Measurements from ENCODE around the gene PLEKHA7. TPM values are rescaled to one million over a fixed set of nuclear protein-coding genes. Genes with fewer than 3 reads are reported as not detected.

PLEKHA7 gene
- total RNA-seq, 1 donor from 2014 or later = 18.2 TPM

DNA sequence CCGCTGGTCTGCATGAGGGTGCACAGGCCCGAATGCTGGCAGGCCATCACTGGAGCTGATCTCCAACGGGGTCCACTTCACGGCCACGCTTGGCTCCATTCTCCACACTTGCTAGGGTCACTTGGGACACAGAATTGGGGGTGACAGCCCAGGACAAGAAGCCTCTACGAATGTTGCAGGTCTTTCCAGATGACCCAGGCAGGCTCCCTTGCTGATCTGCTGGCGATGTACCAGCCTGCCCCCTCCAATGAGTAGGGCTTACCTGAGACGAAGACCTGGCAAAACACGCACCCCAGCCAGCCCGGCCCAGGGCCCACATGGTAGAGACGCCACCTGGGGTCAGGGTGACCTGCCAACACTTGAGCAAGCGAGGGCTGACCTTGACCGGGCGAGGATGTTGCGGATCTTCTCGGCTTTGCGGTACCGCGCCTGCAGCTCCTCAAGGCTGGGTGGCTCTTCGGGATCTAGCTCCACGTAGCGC is 230.9 kb downstream of the PLEKHA7 start:
- Mint-ChIP-seq H3K4me1 (peaks cover 45% of the 10 kb centered on the region), H3K36me3 (ENCODE audit: low read depth) (peaks cover 2% of the 10 kb centered on the region), H3K4me3 (no peak overlapping the region), H3K27ac (ENCODE audit: unreplicated experiment) (peak overlapping the region; percentile 38), H3K27me3 (ENCODE audit: low read depth) (peaks cover 3% of the 10 kb centered on the region), H3K9me3 (no peaks in the 10 kb centered on the region)
- TF ChIP-seq, protein P1, sequence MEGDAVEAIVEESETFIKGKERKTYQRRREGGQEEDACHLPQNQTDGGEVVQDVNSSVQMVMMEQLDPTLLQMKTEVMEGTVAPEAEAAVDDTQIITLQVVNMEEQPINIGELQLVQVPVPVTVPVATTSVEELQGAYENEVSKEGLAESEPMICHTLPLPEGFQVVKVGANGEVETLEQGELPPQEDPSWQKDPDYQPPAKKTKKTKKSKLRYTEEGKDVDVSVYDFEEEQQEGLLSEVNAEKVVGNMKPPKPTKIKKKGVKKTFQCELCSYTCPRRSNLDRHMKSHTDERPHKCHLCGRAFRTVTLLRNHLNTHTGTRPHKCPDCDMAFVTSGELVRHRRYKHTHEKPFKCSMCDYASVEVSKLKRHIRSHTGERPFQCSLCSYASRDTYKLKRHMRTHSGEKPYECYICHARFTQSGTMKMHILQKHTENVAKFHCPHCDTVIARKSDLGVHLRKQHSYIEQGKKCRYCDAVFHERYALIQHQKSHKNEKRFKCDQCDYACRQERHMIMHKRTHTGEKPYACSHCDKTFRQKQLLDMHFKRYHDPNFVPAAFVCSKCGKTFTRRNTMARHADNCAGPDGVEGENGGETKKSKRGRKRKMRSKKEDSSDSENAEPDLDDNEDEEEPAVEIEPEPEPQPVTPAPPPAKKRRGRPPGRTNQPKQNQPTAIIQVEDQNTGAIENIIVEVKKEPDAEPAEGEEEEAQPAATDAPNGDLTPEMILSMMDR (conservative IDR thresholded peaks at IDR 0.05) = no peak
- no peak for DNase-seq (ENCODE audit: low read depth, low spot score)

DNA sequence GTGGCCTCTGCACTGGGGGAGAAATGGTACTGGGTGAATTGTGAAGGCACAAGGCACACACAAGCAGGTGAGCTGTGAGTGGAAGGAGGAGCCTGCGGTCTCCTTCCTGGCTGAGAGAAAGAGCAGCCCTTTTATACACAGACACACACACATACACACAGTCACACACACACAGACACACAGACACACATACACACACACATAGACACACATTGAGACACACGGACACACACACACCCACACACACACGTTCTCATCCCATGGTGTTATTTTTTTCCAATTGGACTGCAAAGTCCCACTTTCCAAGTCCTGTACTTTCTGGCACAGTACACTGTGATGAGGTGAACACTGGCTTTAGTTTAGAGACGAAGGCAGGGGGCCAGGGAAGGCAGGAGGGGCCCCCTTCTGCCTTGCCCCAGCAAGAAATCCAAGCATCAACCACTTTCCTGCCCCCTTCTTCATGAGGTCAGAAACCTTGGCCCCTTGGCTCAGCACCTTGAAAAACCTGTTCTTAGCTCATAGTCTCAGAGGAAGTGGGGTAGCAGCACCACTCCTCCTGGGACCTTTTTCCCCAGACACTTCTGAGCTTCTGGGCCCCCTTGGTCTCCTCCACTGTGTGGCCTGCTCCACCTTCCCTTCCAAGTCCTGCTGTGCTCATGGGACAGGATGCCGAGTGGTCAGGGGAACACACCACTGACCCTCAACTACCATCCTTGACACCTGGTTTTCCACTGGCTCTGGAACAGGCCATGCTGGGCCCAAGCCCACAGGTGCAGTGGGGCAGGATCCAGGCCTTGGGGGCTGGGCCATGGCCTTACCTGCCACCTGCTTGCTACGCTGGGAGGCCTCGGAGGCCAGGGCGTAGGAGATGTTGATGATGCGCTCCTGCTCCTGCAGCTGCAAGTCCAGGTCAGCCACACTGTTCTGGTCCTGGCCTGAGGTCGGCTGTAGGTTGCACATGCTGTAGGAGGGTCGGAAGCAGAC is 232.0 kb downstream of the PLEKHA7 start:
- TF ChIP-seq, protein P1 (conservative IDR thresholded peaks at IDR 0.05) = no peak
- DNase-seq (ENCODE audit: low read depth, low spot score) = no peak
- Mint-ChIP-seq H3K36me3 (ENCODE audit: low read depth) (peaks cover 2% of the 10 kb centered on the region), H3K9me3 (no peaks in the 10 kb centered on the region), H3K4me1 (peaks cover 47% of the 10 kb centered on the region), H3K27ac (ENCODE audit: unreplicated experiment) (peak overlapping the region; percentile 83), H3K4me3 (no peak overlapping the region), H3K27me3 (ENCODE audit: low read depth) (peaks cover 3% of the 10 kb centered on the region)

DNA sequence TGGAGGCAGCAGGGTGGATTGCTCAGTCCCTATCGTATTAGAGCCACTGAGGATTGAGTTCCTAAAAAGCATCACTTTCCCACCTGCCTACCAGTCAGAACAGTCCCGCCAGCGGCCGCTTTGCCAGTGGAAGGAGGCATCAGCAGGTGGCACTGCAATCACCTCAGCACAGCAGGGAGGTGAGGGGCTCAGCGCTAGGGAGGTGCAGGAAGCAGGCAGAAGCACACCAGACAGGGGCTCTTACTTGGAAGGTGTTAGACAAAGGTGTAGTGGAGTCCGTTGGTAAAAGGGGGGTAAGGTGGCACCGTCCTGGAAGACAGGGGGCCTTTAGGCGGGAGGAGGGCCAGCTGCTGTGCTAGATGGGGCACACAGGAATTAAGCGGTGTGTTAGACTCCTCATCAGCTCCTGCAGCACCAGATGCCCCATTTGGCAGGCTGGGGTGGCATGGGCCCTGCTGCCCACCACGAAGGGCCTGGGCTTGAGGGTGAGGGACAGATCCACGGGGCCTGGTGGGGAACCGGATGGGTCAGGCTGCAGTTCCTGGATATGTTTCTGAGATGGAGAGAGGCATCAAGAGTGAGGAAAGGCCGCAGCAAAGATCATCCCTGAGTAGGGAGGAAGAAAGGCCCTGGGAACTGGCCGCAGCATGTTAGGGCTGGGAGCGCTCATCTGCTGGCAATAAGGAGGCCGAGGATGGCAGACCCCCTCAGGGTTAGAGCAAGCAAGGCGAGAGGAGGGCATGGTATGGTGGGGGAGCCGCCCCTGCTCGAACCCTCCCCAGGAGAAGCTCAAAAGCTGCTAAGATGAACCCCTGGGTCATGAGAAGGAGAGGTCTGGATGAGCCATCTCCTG is 233.3 kb downstream of the PLEKHA7 start:
- no peak for DNase-seq (ENCODE audit: low read depth, low spot score)
- peaks cover 52% of the 10 kb centered on the region for H3K4me1 Mint-ChIP-seq
- H3K27me3 Mint-ChIP-seq (ENCODE audit: low read depth) = peaks cover 3% of the 10 kb centered on the region
- H3K36me3 Mint-ChIP-seq (ENCODE audit: low read depth) = peaks cover 2% of the 10 kb centered on the region
- H3K9me3 Mint-ChIP-seq = no peaks in the 10 kb centered on the region
- no peak overlapping the region for H3K4me3 Mint-ChIP-seq
- no peak overlapping the region for H3K27ac Mint-ChIP-seq (ENCODE audit: unreplicated experiment)
- TF ChIP-seq, protein P1 (conservative IDR thresholded peaks at IDR 0.05) = no peak

DNA sequence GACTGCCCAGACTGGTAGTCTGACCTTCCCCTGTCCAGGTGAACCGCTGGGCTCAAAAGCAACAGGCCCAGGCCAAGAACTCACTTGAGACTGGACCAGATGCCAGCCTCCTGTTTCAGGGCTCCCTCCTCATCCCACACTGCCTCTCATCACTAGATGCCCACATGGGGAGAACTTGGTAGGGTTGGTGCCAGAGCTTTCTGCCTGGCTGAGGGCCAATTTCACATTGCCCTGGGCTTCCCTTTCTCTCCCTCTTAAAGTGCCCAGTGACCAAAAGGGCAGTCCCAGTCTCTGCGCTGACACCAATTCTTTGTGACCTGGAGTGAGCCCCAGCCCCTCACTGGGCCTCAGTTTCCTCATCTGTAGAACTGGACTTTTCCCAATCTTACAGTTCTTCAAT is 234.1 kb downstream of the PLEKHA7 start:
- H3K36me3 Mint-ChIP-seq (ENCODE audit: low read depth) = no peaks in the 10 kb centered on the region
- H3K4me1 Mint-ChIP-seq = peaks cover 50% of the 10 kb centered on the region
- no peaks in the 10 kb centered on the region for H3K27me3 Mint-ChIP-seq (ENCODE audit: low read depth)
- H3K27ac Mint-ChIP-seq (ENCODE audit: unreplicated experiment) = peak overlapping the region; percentile 19
- DNase-seq (ENCODE audit: low read depth, low spot score) = no peak
- no peaks in the 10 kb centered on the region for H3K9me3 Mint-ChIP-seq
- no peak overlapping the region for H3K4me3 Mint-ChIP-seq
- TF ChIP-seq, protein P1 (conservative IDR thresholded peaks at IDR 0.05) = no peak

DNA sequence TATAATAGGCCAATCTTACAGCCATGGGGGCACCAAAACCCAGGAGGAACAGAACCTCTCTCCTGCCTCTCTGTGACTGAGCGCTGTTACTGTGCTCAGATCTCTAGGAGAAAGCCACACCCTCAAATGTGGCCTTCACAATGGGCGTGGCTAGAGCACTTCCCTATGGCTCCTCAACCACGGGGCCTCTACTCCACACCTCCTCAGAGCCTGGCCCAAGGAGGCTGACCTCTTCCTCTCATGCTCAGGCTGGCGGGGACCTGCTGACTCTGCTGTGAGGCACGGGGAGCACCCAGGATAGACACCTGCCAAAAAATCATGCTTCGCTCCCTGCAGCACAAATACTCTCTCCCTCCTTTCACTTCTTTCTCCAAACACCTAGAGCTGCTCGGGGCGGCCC is 234.8 kb downstream of the PLEKHA7 start:
- no peak for DNase-seq (ENCODE audit: low read depth, low spot score)
- H3K27me3 Mint-ChIP-seq (ENCODE audit: low read depth) = no peaks in the 10 kb centered on the region
- H3K4me1 Mint-ChIP-seq = peaks cover 50% of the 10 kb centered on the region
- H3K36me3 Mint-ChIP-seq (ENCODE audit: low read depth) = no peaks in the 10 kb centered on the region
- TF ChIP-seq, protein P1 (conservative IDR thresholded peaks at IDR 0.05) = no peak
- no peak overlapping the region for H3K4me3 Mint-ChIP-seq
- H3K9me3 Mint-ChIP-seq = no peaks in the 10 kb centered on the region
- H3K27ac Mint-ChIP-seq (ENCODE audit: unreplicated experiment) = no peak overlapping the region
